Measurements from ENCODE around the gene EIF3B.

- TF ChIP-seq CTCF (IDR thresholded peaks at IDR 0.05), result no peak
- TF ChIP-seq POLR2A (IDR thresholded peaks at IDR 0.05), result no peak
Measured at GRCh38 chr7:2411049-2411448, 56.4 kb downstream of the EIF3B start.

Data from Peyer's patch (tissue), 4 donors.